Neural progenitor cell (in vitro differentiated cells): Measurements from ENCODE around the gene PLXNA4.

Experiments
- EZH2 ChIP-seq: fragments of 200-600 bp; sonication (generic); IDR thresholded peaks from 2 replicates; pipeline ENCODE4 v1.6.1; 2017; ENCODE audit warnings: antibody characterized with exemption, mild to moderate bottlenecking, moderate library complexity
- TF ChIP-seq, protein P1 (sequence below): fragments of 200-600 bp; sonication (generic); IDR thresholded peaks from 2 replicates; pipeline ENCODE4 v1.5.1; 2017; ENCODE audit warnings: antibody characterized with exemption, mild to moderate bottlenecking

GRCh38 chr7:132161976-132162375, 414.3 kb downstream of the PLXNA4 start:
- TF ChIP-seq, protein P1, sequence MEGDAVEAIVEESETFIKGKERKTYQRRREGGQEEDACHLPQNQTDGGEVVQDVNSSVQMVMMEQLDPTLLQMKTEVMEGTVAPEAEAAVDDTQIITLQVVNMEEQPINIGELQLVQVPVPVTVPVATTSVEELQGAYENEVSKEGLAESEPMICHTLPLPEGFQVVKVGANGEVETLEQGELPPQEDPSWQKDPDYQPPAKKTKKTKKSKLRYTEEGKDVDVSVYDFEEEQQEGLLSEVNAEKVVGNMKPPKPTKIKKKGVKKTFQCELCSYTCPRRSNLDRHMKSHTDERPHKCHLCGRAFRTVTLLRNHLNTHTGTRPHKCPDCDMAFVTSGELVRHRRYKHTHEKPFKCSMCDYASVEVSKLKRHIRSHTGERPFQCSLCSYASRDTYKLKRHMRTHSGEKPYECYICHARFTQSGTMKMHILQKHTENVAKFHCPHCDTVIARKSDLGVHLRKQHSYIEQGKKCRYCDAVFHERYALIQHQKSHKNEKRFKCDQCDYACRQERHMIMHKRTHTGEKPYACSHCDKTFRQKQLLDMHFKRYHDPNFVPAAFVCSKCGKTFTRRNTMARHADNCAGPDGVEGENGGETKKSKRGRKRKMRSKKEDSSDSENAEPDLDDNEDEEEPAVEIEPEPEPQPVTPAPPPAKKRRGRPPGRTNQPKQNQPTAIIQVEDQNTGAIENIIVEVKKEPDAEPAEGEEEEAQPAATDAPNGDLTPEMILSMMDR = no peak
- no peak for TF ChIP-seq EZH2
